ENCODE results near the gene C2.

C2 gene

GRCh38 chr6:31888276-31889258, 39.0 kb upstream of the C2 start:
- Histone ChIP-seq H3K27me3 (ENCODE audit: low read length) (no peaks in the 10 kb centered on the region), H3K4me3 (ENCODE audit: insufficient read depth, low read length, poor library complexity, severe bottlenecking) (no peak overlapping the region), H2AFZ (ENCODE audit: low read depth, low read length, severe bottlenecking) (no peak overlapping the region), H3K9me2 (replicated peaks; ENCODE audit: insufficient read depth, low read length) (no peaks in the 10 kb centered on the region), H3K36me3 (ENCODE audit: low read length) (peaks cover 17% of the 10 kb centered on the region; the same call in 1 of the 2 replicates), H4K20me1 (ENCODE audit: low read depth, low read length) (no peaks in the 10 kb centered on the region), H3K4me2 (ENCODE audit: low read depth, low read length, poor library complexity, severe bottlenecking) (no peak overlapping the region), H3K9me3 (ENCODE audit: insufficient read depth, low read length) (no peaks in the 10 kb centered on the region), H3F3A (ENCODE audit: insufficient read depth) (peaks cover 6% of the 10 kb centered on the region; the same call in 1 of the 2 replicates), H3K79me2 (ENCODE audit: insufficient read depth, low read length) (no peaks in the 10 kb centered on the region), H3K9ac (ENCODE audit: low read length) (no peak overlapping the region), H3K27ac (ENCODE audit: low read depth, low read length) (no peak overlapping the region)
- peak; percentile 100 for TF ChIP-seq CTCF (IDR thresholded peaks at IDR 0.05; ENCODE audit: insufficient read depth, low read length, poor library complexity, severe bottlenecking)
- TF ChIP-seq EZH2phosphoT487 (conservative IDR thresholded peaks at IDR 0.05; ENCODE audit: low read length) = no peak

GRCh38 chr6:31889331-31889972, 38.1 kb upstream of the C2 start:
- H3K36me3 ChIP-seq (ENCODE audit: low read length) = peaks cover 17% of the 10 kb centered on the region; the same call in 1 of the 2 replicates
- H3K79me2 ChIP-seq (ENCODE audit: insufficient read depth, low read length) = no peaks in the 10 kb centered on the region

DNA sequence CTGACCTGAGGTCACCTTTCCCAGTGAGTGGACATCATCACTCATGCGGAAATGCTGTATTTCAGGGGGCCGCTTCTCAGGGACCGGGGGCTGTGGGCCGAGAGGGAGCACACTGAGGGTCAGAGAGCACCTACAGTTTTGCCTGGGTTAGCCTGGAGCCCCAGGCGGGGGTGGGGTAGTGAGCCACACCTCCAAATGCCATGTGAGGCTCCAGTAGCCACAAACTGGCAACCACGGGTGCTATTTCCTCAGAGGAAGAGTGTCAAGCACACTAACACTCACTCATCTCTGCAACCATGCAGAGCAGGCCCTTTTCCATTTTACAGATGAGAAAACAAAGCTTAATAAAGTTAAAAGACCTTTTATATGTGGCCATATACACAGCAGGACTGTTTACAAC, 34.7 kb upstream of the C2 start:
- TF ChIP-seq EZH2phosphoT487 (conservative IDR thresholded peaks at IDR 0.05; ENCODE audit: low read length) = no peak
- TF ChIP-seq CTCF (IDR thresholded peaks at IDR 0.05; ENCODE audit: insufficient read depth, low read length, poor library complexity, severe bottlenecking) = no peak
- Histone ChIP-seq H3K4me2 (ENCODE audit: low read depth, low read length, poor library complexity, severe bottlenecking) (no peak overlapping the region), H3K36me3 (ENCODE audit: low read length) (peaks cover 32% of the 10 kb centered on the region), H3K4me3 (ENCODE audit: insufficient read depth, low read length, poor library complexity, severe bottlenecking) (no peak overlapping the region), H3K27ac (ENCODE audit: low read depth, low read length) (no peak overlapping the region), H3K9ac (ENCODE audit: low read length) (no peak overlapping the region), H3F3A (ENCODE audit: insufficient read depth) (peaks cover 26% of the 10 kb centered on the region), H3K27me3 (ENCODE audit: low read length) (no peaks in the 10 kb centered on the region), H4K20me1 (ENCODE audit: low read depth, low read length) (no peaks in the 10 kb centered on the region), H3K9me2 (replicated peaks; ENCODE audit: insufficient read depth, low read length) (no peaks in the 10 kb centered on the region), H3K9me3 (ENCODE audit: insufficient read depth, low read length) (no peaks in the 10 kb centered on the region), H2AFZ (ENCODE audit: low read depth, low read length, severe bottlenecking) (no peak overlapping the region), H3K79me2 (ENCODE audit: insufficient read depth, low read length) (peaks cover 4% of the 10 kb centered on the region; the same call in 1 of the 2 replicates)

More at GRCh38 chr6:31889331-31889972, 38.1 kb upstream of the C2 start:
- H3K4me2 ChIP-seq (ENCODE audit: low read depth, low read length, poor library complexity, severe bottlenecking) = no peak overlapping the region
- H2AFZ ChIP-seq (ENCODE audit: low read depth, low read length, severe bottlenecking) = no peak overlapping the region
- no peaks in the 10 kb centered on the region for H3K9me2 ChIP-seq (replicated peaks; ENCODE audit: insufficient read depth, low read length)
- no peaks in the 10 kb centered on the region for H3K9me3 ChIP-seq (ENCODE audit: insufficient read depth, low read length)
- no peak overlapping the region for H3K27ac ChIP-seq (ENCODE audit: low read depth, low read length)
- TF ChIP-seq CTCF (IDR thresholded peaks at IDR 0.05; ENCODE audit: insufficient read depth, low read length, poor library complexity, severe bottlenecking) = no peak
- TF ChIP-seq EZH2phosphoT487 (conservative IDR thresholded peaks at IDR 0.05; ENCODE audit: low read length) = no peak
- no peak overlapping the region for H3K9ac ChIP-seq (ENCODE audit: low read length)
- H4K20me1 ChIP-seq (ENCODE audit: low read depth, low read length) = no peaks in the 10 kb centered on the region
- peaks cover 6% of the 10 kb centered on the region; the same call in 1 of the 2 replicates for H3F3A ChIP-seq (ENCODE audit: insufficient read depth)
- no peaks in the 10 kb centered on the region for H3K27me3 ChIP-seq (ENCODE audit: low read length)
- no peak overlapping the region for H3K4me3 ChIP-seq (ENCODE audit: insufficient read depth, low read length, poor library complexity, severe bottlenecking)

Measured in SU-DHL-6 (cell line).